ENCODE results near the gene AASDH.
A peak's percentile ranks its signal among the peaks of the same experiment; 100 is the strongest.
"Not testable (repeated sequence)": the region's sequence is repeated elsewhere in the genome, so short reads cannot be mapped to it uniquely, and the experiment has no call there.

The AASDH gene

DNA sequence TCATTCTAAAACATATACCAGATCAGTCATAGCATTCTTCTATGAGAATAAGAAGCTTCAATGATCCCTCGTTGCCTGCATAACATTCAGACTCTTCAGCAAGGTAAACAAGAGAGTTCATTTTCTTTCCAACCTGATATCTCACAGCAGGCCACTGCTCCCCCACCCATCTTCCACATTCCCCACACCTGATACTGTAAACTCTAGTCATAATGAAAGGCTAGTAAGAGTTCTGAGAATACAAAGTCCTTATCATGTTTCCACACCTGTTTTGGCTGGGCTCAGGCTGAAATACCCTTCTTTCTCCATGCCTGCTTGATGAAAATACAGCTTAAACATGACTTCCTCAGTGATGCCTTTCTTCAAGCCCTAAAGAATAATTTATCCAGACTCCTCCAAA, 2.3 kb upstream of the AASDH start:
- Histone ChIP-seq H3K9me3 (ENCODE audit: insufficient read depth, low read depth, low read length) (no peaks in the 10 kb centered on the region), H3K9ac (ENCODE audit: low read depth, low read length) (no peak overlapping the region), H3K36me3 (ENCODE audit: insufficient read depth, low read length) (peaks cover 31% of the 10 kb centered on the region), H3K4me1 (ENCODE audit: insufficient read depth, low read length) (0 out of 2 replicates have a peak, but pooled peaks cover 3% of the 10 kb centered on the region), H3K4me3 (ENCODE audit: low read length) (no peak overlapping the region), H3K27ac (ENCODE audit: low read depth, low read length) (no peak overlapping the region), H3K27me3 (ENCODE audit: insufficient read depth, low read length) (no peaks in the 10 kb centered on the region)
- WGBS, result 71% methylated on average over 1 of the region's 1 CpG

GRCh38 chr4:56388306-56388705, 1.0 kb upstream of the AASDH start:
- H3K27me3 ChIP-seq (ENCODE audit: insufficient read depth, low read length), result no peaks in the 10 kb centered on the region
- 0 out of 2 replicates have a peak, but pooled peaks cover 3% of the 10 kb centered on the region for H3K4me1 ChIP-seq (ENCODE audit: insufficient read depth, low read length)
- no peaks in the 10 kb centered on the region for H3K9me3 ChIP-seq (ENCODE audit: insufficient read depth, low read depth, low read length)
- WGBS, result 37% methylated on average over 6 of the region's 6 CpGs
- peaks cover 20% of the 10 kb centered on the region for H3K36me3 ChIP-seq (ENCODE audit: insufficient read depth, low read length)
- H3K9ac ChIP-seq (ENCODE audit: low read depth, low read length), result peak overlapping the region; percentile 85; the same call in 1 of the 2 replicates
- H3K27ac ChIP-seq (ENCODE audit: low read depth, low read length), result no peak overlapping the region
- H3K4me3 ChIP-seq (ENCODE audit: low read length), result peak overlapping the region; percentile 74

GRCh38 chr4:56386091-56386490, 1.2 kb downstream of the AASDH start:
- Histone ChIP-seq H3K9ac (ENCODE audit: low read depth, low read length) (no peak overlapping the region), H3K27ac (ENCODE audit: low read depth, low read length) (peak overlapping the region; percentile 47; the same call in 1 of the 2 replicates), H3K9me3 (ENCODE audit: insufficient read depth, low read depth, low read length) (no peaks in the 10 kb centered on the region), H3K4me1 (ENCODE audit: insufficient read depth, low read length) (0 out of 2 replicates have a peak, but pooled peaks cover 3% of the 10 kb centered on the region), H3K4me3 (ENCODE audit: low read length) (peak overlapping the region; percentile 39), H3K27me3 (ENCODE audit: insufficient read depth, low read length) (no peaks in the 10 kb centered on the region), H3K36me3 (ENCODE audit: insufficient read depth, low read length) (peaks cover 6% of the 10 kb centered on the region; the same call in 1 of the 2 replicates)
- 96% methylated on average over 4 of the region's 4 CpGs for WGBS

- H3K36me3 ChIP-seq (ENCODE audit: insufficient read depth, low read length), result peaks cover 25% of the 10 kb centered on the region
- H3K9me3 ChIP-seq (ENCODE audit: insufficient read depth, low read depth, low read length), result no peaks in the 10 kb centered on the region
- no peak overlapping the region for H3K9ac ChIP-seq (ENCODE audit: low read depth, low read length)
- 86% methylated on average over 2 of the region's 2 CpGs for WGBS
- no peaks in the 10 kb centered on the region for H3K4me1 ChIP-seq (ENCODE audit: insufficient read depth, low read length)
- H3K27me3 ChIP-seq (ENCODE audit: insufficient read depth, low read length), result no peaks in the 10 kb centered on the region
- no peak overlapping the region for H3K27ac ChIP-seq (ENCODE audit: low read depth, low read length)
- no peak overlapping the region for H3K4me3 ChIP-seq (ENCODE audit: low read length)
Measured at GRCh38 chr4:56375458-56375857, 11.8 kb downstream of the AASDH start.

- Histone ChIP-seq H3K27ac (ENCODE audit: low read depth, low read length) (no peak overlapping the region), H3K36me3 (ENCODE audit: insufficient read depth, low read length) (peaks cover 21% of the 10 kb centered on the region), H3K4me3 (ENCODE audit: low read length) (no peak overlapping the region), H3K9me3 (ENCODE audit: insufficient read depth, low read depth, low read length) (no peaks in the 10 kb centered on the region), H3K9ac (ENCODE audit: low read depth, low read length) (no peak overlapping the region), H3K4me1 (ENCODE audit: insufficient read depth, low read length) (no peaks in the 10 kb centered on the region), H3K27me3 (ENCODE audit: insufficient read depth, low read length) (no peaks in the 10 kb centered on the region)
- WGBS, result 89% methylated on average over 1 of the region's 1 CpG
Measured at GRCh38 chr4:56374956-56375355, 12.3 kb downstream of the AASDH start.

- Histone ChIP-seq H3K4me1 (ENCODE audit: insufficient read depth, low read length) (no peaks in the 10 kb centered on the region), H3K36me3 (ENCODE audit: insufficient read depth, low read length) (peaks cover 25% of the 10 kb centered on the region), H3K4me3 (ENCODE audit: low read length) (no peak overlapping the region), H3K9me3 (ENCODE audit: insufficient read depth, low read depth, low read length) (no peaks in the 10 kb centered on the region), H3K27ac (ENCODE audit: low read depth, low read length) (no peak overlapping the region), H3K9ac (ENCODE audit: low read depth, low read length) (no peak overlapping the region), H3K27me3 (ENCODE audit: insufficient read depth, low read length) (no peaks in the 10 kb centered on the region)
- 90% methylated on average over 1 of the region's 1 CpG for WGBS
Measured at GRCh38 chr4:56372774-56373173, 14.5 kb downstream of the AASDH start.

GRCh38 chr4:56371426-56372220, 15.7 kb downstream of the AASDH start:
- Histone ChIP-seq H3K27me3 (ENCODE audit: insufficient read depth, low read length) (no peaks in the 10 kb centered on the region), H3K36me3 (ENCODE audit: insufficient read depth, low read length) (peaks cover 25% of the 10 kb centered on the region), H3K4me3 (ENCODE audit: low read length) (no peak overlapping the region), H3K4me1 (ENCODE audit: insufficient read depth, low read length) (no peaks in the 10 kb centered on the region), H3K9me3 (ENCODE audit: insufficient read depth, low read depth, low read length) (no peaks in the 10 kb centered on the region), H3K9ac (ENCODE audit: low read depth, low read length) (no peak overlapping the region), H3K27ac (ENCODE audit: low read depth, low read length) (no peak overlapping the region)
- 95% methylated on average over 7 of the region's 8 CpGs for WGBS

DNA sequence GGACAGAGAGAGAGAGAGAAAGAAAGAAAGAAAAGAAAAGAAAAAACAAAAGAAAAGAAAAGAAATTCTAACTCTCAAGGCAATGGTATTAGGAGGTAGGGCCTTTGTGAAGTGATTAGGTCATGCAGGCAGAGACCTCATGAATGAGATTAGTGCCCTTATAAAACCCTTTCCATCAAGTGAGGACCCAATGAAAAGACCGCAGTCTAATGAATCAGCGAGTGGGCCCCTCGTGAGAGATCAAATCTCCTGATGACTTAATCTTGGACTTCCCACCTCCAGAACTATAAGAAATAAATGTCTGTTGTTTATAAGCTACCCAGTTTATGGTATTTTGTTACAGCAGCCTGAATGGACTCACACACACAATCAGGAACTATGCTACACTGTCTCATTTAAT, 16.9 kb downstream of the AASDH start:
- Histone ChIP-seq H3K9me3 (ENCODE audit: insufficient read depth, low read depth, low read length) (no peaks in the 10 kb centered on the region), H3K4me1 (ENCODE audit: insufficient read depth, low read length) (no peaks in the 10 kb centered on the region), H3K9ac (ENCODE audit: low read depth, low read length) (no peak overlapping the region), H3K36me3 (ENCODE audit: insufficient read depth, low read length) (peaks cover 22% of the 10 kb centered on the region), H3K27ac (ENCODE audit: low read depth, low read length) (no peak overlapping the region), H3K4me3 (ENCODE audit: low read length) (no peak overlapping the region), H3K27me3 (ENCODE audit: insufficient read depth, low read length) (no peaks in the 10 kb centered on the region)
- 97% methylated on average over 3 of the region's 3 CpGs for WGBS

DNA sequence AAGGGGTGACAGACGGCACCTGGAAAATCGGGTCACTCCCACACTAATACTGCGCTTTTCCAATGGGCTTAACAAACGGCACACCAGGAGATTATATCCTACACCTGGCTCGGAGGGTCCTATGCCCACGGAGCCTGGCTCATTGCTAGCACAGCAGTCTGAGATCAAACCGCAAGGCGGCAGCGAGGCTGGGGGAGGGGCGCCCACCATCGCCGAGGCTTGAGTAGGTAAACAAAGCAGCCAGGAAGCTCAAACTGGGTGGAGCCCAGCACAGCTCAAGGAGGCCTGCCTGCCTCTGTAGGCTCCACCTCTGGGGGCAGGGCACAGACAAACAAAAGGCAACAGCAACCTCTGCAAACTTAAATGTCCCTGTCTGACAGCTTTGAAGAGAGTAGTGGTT, 24.3 kb downstream of the AASDH start:
- H3K9me3 ChIP-seq (ENCODE audit: insufficient read depth, low read depth, low read length), result peaks cover 27% of the 10 kb centered on the region
- 96% methylated on average over 12 of the region's 12 CpGs for WGBS
- peaks cover 24% of the 10 kb centered on the region for H3K36me3 ChIP-seq (ENCODE audit: insufficient read depth, low read length)
- not testable (repeated sequence) for H3K27me3 ChIP-seq (ENCODE audit: insufficient read depth, low read length); H3K27ac ChIP-seq (ENCODE audit: low read depth, low read length); H3K4me3 ChIP-seq (ENCODE audit: low read length); H3K9ac ChIP-seq (ENCODE audit: low read depth, low read length); H3K4me1 ChIP-seq (ENCODE audit: insufficient read depth, low read length)

DNA sequence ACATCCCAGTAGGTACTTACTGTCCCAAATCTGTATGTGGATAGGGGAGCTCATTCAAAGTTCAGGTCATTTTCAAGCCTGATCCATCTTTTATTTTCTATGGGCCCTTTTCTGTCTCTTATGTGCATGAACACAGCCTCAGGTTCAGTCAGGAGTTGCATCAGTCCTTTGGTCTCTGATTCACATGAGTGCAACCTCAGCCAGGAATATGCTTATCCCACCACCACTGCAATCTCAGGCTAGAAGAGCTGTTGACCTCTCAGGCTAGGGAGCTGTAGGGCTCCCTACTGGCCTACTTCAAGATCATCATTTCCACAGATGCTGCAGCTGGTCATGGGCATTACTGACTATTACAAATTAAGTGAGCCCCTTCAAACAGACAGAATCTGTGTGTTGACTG, 27.2 kb downstream of the AASDH start:
- H3K36me3 ChIP-seq (ENCODE audit: insufficient read depth, low read length), result peaks cover 29% of the 10 kb centered on the region
- no peak overlapping the region for H3K9ac ChIP-seq (ENCODE audit: low read depth, low read length)
- H3K4me3 ChIP-seq (ENCODE audit: low read length), result no peak overlapping the region
- no peaks in the 10 kb centered on the region for H3K4me1 ChIP-seq (ENCODE audit: insufficient read depth, low read length)
- H3K27ac ChIP-seq (ENCODE audit: low read depth, low read length), result no peak overlapping the region
- no peaks in the 10 kb centered on the region for H3K27me3 ChIP-seq (ENCODE audit: insufficient read depth, low read length)
- peaks cover 27% of the 10 kb centered on the region for H3K9me3 ChIP-seq (ENCODE audit: insufficient read depth, low read depth, low read length)

DNA sequence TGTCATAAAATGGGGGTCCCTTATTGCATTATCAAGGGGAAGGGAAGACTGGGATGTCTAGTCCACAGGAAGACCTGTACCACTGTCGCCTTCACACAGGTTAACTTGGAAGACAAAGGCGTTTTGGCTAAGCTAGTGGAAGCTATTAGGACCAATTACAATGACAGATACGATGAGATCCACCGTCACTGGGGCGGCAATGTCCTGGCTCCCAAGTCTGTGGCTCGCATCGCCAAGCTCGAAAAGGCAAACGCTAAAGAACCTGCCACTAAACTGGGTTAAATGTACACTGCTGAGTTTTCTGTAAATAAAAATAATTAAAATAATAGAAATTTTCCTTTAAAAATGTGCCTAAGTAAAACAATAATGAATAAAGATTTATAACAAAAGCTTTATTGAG, 30.6 kb downstream of the AASDH start:
- Histone ChIP-seq H3K9ac (ENCODE audit: low read depth, low read length) (no peak overlapping the region), H3K36me3 (ENCODE audit: insufficient read depth, low read length) (peaks cover 45% of the 10 kb centered on the region), H3K9me3 (ENCODE audit: insufficient read depth, low read depth, low read length) (peaks cover 10% of the 10 kb centered on the region), H3K4me1 (ENCODE audit: insufficient read depth, low read length) (no peaks in the 10 kb centered on the region), H3K27ac (ENCODE audit: low read depth, low read length) (no peak overlapping the region), H3K4me3 (ENCODE audit: low read length) (no peak overlapping the region), H3K27me3 (ENCODE audit: insufficient read depth, low read length) (no peaks in the 10 kb centered on the region)
- WGBS, result 97% methylated on average over 9 of the region's 9 CpGs

Measured in HUES64 (cell line).